Colonic mucosa (tissue), 4 donors: ENCODE data around the gene FRZB. TPM values are rescaled to one million over a fixed set of nuclear protein-coding genes. Genes with fewer than 3 reads are reported as not detected.

Source experiments
- DNase-seq: peaks from one replicate; pipeline ENCODE4 v3.0.0-alpha.2; 2020
- H3K27ac ChIP-seq: fragments of 200-600 bp; one replicate; pipeline ENCODE4 v1.8.0; 2021
- H3K27me3 ChIP-seq: fragments of 200-600 bp; one replicate; pipeline ENCODE4 v1.8.0; 2021
- H3K36me3 ChIP-seq: fragments of 200-600 bp; one replicate; pipeline ENCODE4 v1.8.0; 2021
- H3K4me1 ChIP-seq: fragments of 200-600 bp; one replicate; pipeline ENCODE4 v1.8.0; 2021; ENCODE audit warnings: mild to moderate bottlenecking
- H3K4me3 ChIP-seq: fragments of 200-600 bp; one replicate; pipeline ENCODE4 v1.8.0; 2021
- H3K9ac ChIP-seq, 2 donors: one replicate each; pipeline ENCODE4 v1.7.0; 2013; ENCODE audit warnings: control low read depth in 2 of 2, low read depth in 2 of 2, low read length in 2 of 2
- H3K9me3 ChIP-seq: fragments of 200-600 bp; one replicate; pipeline ENCODE4 v1.8.0; 2021
- intact Hi-C: fragments of 100-400 bp; cut with DNase I; formaldehyde crosslinking; loops from one replicate; pipeline ENCODE4 v1.14.1; 2022
- total RNA-seq, 2 donors: library from RNA; stranded (reverse); fragmentation: NEBNext Ultra II Directional in 1 of 2; extraction: Animal tissue kit (Norgen Biotek cat#: 25700) in 1 of 2; gene quantifications; one replicate each; pipeline ENCODE4 v1.2.1, GENCODE V29; 2021
- TF ChIP-seq, protein P1 (sequence below): fragments of 200-600 bp; IDR thresholded peaks from one replicate; pipeline ENCODE4 v1.8.0; 2022; ENCODE audit warnings: antibody characterized with exemption, mild to moderate bottlenecking
- donor health status: healthy.
- donor health status: DM: no; HTN: no; CAD: no.
- donor health status: DM: no; HTN: no; CAD: no.

The FRZB gene
- total RNA-seq, 2 donors from 2014 or later: 12.8 to 26.8 TPM

- H3K9ac ChIP-seq: no peak overlapping the region
- H3K9me3 ChIP-seq: no peaks in the 10 kb centered on the region
- intact Hi-C loops: no loop called here
- H3K27ac ChIP-seq: no peak overlapping the region
- H3K27me3 ChIP-seq: no peaks in the 10 kb centered on the region
- H3K4me3 ChIP-seq: no peak overlapping the region
- peak; percentile 44 for DNase-seq
- H3K36me3 ChIP-seq: no peaks in the 10 kb centered on the region
- no peaks in the 10 kb centered on the region for H3K4me1 ChIP-seq
- TF ChIP-seq, protein P1, sequence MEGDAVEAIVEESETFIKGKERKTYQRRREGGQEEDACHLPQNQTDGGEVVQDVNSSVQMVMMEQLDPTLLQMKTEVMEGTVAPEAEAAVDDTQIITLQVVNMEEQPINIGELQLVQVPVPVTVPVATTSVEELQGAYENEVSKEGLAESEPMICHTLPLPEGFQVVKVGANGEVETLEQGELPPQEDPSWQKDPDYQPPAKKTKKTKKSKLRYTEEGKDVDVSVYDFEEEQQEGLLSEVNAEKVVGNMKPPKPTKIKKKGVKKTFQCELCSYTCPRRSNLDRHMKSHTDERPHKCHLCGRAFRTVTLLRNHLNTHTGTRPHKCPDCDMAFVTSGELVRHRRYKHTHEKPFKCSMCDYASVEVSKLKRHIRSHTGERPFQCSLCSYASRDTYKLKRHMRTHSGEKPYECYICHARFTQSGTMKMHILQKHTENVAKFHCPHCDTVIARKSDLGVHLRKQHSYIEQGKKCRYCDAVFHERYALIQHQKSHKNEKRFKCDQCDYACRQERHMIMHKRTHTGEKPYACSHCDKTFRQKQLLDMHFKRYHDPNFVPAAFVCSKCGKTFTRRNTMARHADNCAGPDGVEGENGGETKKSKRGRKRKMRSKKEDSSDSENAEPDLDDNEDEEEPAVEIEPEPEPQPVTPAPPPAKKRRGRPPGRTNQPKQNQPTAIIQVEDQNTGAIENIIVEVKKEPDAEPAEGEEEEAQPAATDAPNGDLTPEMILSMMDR: no peak
These were observed 3.8 kb upstream of the FRZB start for GRCh38 chr2:182870227-182870626.

- Histone ChIP-seq H3K27ac (no peak overlapping the region), H3K9ac (no peak overlapping the region), H3K36me3 (no peaks in the 10 kb centered on the region), H3K9me3 (no peaks in the 10 kb centered on the region), H3K4me1 (no peaks in the 10 kb centered on the region), H3K27me3 (no peaks in the 10 kb centered on the region), H3K4me3 (no peak overlapping the region)
- intact Hi-C loops: no loop called here
- DNase-seq: peak; percentile 40
- TF ChIP-seq, protein P1: no peak
These were observed 1.8 kb upstream of the FRZB start for GRCh38 chr2:182868054-182868796.

DNA sequence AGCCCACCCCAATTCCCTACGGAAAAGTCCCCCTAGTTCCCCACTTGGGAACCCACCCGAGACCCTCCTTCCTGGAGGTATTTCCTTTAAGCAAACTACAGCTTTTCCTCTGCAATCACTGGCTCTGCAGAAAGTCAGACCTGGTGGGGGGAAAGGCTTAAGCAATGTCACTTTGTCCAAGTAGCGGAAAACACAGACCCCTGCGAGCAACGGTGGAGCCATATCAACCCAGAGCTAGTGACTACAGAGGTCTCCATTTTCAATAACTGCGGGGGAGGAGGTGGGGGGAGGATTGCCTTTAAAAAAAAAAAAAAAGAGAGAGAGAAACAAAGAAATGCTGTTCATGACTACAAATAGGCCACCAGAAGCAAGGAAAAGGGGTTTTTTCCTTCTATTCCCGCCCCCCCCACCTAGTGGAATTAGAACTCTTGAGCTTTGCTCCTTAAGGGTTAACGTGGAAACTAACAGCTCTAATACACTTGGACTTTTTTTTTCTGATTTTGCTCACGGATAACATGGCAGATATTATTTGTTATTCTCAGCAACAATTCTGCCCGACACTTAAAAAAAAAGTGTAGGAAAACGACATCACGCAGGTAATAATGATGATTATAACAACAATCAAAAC, 1.1 kb upstream of the FRZB start:
- TF ChIP-seq, protein P1: no peak
- no peaks in the 10 kb centered on the region for H3K4me1 ChIP-seq
- intact Hi-C loops: no loop called here
- no peaks in the 10 kb centered on the region for H3K36me3 ChIP-seq
- H3K27me3 ChIP-seq: no peaks in the 10 kb centered on the region
- DNase-seq: no peak
- no peaks in the 10 kb centered on the region for H3K9me3 ChIP-seq
- H3K4me3 ChIP-seq: no peak overlapping the region
- peak overlapping the region; percentile 35 for H3K27ac ChIP-seq
- peak overlapping the region in 1 of 2 donors; percentile 50 for H3K9ac ChIP-seq

DNA sequence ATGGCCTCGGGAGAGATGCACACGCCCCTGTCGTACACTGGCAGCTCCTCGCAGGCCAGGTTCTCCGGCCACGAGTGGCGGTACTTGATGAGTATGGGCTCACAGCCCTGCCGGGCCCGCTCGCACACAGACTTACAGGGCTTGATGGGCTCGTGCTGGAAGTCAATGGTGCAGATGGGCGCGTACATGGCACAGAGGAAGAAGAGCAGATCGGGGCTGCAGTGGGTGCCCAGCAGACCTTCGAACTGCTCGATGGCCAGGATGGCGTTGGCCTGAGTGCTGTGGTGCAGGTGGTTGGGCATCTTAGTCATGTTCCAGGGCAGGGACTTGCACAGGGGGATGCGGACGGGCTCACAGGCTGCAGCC, 359 bp downstream of the FRZB start:
- TF ChIP-seq, protein P1: no peak
- H3K27me3 ChIP-seq: no peaks in the 10 kb centered on the region
- no peak for DNase-seq
- peak overlapping the region; percentile 22 for H3K4me3 ChIP-seq
- intact Hi-C loops: no loop called here
- no peaks in the 10 kb centered on the region for H3K9me3 ChIP-seq
- no peaks in the 10 kb centered on the region for H3K4me1 ChIP-seq
- H3K36me3 ChIP-seq: no peaks in the 10 kb centered on the region
- H3K9ac ChIP-seq: peak overlapping the region in 1 of 2 donors; percentile 24
- H3K27ac ChIP-seq: no peak overlapping the region

DNA sequence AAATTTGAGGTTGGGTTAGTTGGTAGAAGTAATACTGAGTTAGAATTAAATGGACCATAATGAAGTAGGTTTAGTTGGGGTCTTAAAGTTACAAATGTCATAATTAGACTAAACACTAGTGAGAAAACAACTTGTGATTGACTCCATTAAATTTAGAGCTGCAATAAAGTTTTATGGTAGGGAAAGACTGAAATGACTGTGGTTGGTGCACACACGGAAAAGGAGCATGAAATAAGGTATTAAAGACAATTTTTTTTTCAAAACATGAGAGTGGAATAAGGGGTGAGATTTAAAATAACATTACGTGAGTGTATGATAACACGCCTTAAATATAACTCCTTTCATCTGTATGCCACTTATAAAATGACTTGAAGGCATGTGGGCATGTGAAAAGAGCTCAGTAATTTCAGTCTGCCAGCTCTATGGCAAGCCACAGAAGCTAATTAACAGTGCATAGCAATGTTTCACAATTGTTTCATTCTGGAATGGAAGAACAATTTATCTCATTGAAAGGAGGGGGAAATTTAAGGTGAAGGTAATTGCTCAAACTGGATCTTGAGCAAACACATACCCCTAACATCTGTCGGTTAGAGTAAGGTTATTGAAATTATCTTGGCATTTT, 1.4 kb downstream of the FRZB start:
- Histone ChIP-seq H3K27ac (no peak overlapping the region), H3K4me1 (no peaks in the 10 kb centered on the region), H3K4me3 (no peak overlapping the region), H3K27me3 (no peaks in the 10 kb centered on the region), H3K36me3 (no peaks in the 10 kb centered on the region), H3K9ac (no peak overlapping the region), H3K9me3 (no peaks in the 10 kb centered on the region)
- intact Hi-C loops: no loop called here
- DNase-seq: no peak
- TF ChIP-seq, protein P1: no peak
